NT2/D1 (cell line): ENCODE measurements around the gene PLD1.

Experiments used
- DNase-seq: peaks from one replicate; pipeline ENCODE4 v3.0.0-alpha.2; 2011; ENCODE audit warnings: low read depth, low spot score
- H3K27me3 ChIP-seq: 2 replicates; pipeline ENCODE4 v1.6.0; 2011; ENCODE audit warnings: mild to moderate bottlenecking; ENCODE audit not compliant: insufficient read length, insufficient read depth
- H3K36me3 ChIP-seq: 2 replicates; pipeline ENCODE4 v1.6.1; 2011; ENCODE audit warnings: mild to moderate bottlenecking, low read length, mixed read lengths; ENCODE audit not compliant: insufficient read depth, insufficient read length
- H3K4me1 ChIP-seq: 2 replicates; pipeline ENCODE4 v1.5.1; 2011; ENCODE audit not compliant: insufficient read depth, insufficient read length
- H3K4me3 ChIP-seq: 2 replicates; pipeline ENCODE4 v1.5.1; 2011; ENCODE audit warnings: low read depth; ENCODE audit not compliant: insufficient read length
- H3K9ac ChIP-seq: 2 replicates; pipeline ENCODE4 v1.6.0; 2011; ENCODE audit warnings: low read depth; ENCODE audit not compliant: insufficient read length
- H3K9me3 ChIP-seq: 2 replicates; pipeline ENCODE4 v1.5.1; 2011; ENCODE audit warnings: mild to moderate bottlenecking, low read length; ENCODE audit not compliant: insufficient read depth
- SUZ12 ChIP-seq: IDR thresholded peaks from 2 replicates; pipeline ENCODE4 v1.6.1; 2011; ENCODE audit not compliant: insufficient read length, insufficient read depth; ENCODE audit errors: extremely low read depth
- YY1 ChIP-seq: IDR thresholded peaks from 2 replicates; pipeline ENCODE4 v1.6.1; 2011; ENCODE audit not compliant: insufficient read length, insufficient read depth
- ZNF274 ChIP-seq: IDR thresholded peaks from 2 replicates; pipeline ENCODE4 v1.6.1; 2011; ENCODE audit warnings: mild to moderate bottlenecking, low read depth, low read length

Gene PLD1

GRCh38 chr3:171741377-171741776 is 68.9 kb downstream of the PLD1 start:
- TF ChIP-seq SUZ12: no peak
- TF ChIP-seq YY1: no peak
- TF ChIP-seq ZNF274: no peak
- Histone ChIP-seq H3K4me3 (no peak overlapping the region), H3K4me1 (no peaks in the 10 kb centered on the region), H3K27me3 (no peaks in the 10 kb centered on the region), H3K36me3 (no peaks in the 10 kb centered on the region), H3K9me3 (peaks cover 17% of the 10 kb centered on the region; the same call in 1 of the 2 replicates), H3K9ac (no peak overlapping the region)
- DNase-seq: no peak

GRCh38 chr3:171736556-171736955 is 73.7 kb downstream of the PLD1 start:
- Histone ChIP-seq H3K27me3 (no peaks in the 10 kb centered on the region), H3K4me3 (no peak overlapping the region), H3K36me3 (peaks cover 2% of the 10 kb centered on the region), H3K4me1 (no peaks in the 10 kb centered on the region), H3K9me3 (no peaks in the 10 kb centered on the region), H3K9ac (no peak overlapping the region)
- TF ChIP-seq YY1 (no peak), SUZ12 (no peak), ZNF274 (no peak)
- no peak for DNase-seq

- Histone ChIP-seq H3K9ac (no peak overlapping the region), H3K9me3 (no peaks in the 10 kb centered on the region), H3K4me3 (no peak overlapping the region), H3K4me1 (no peaks in the 10 kb centered on the region), H3K36me3 (peaks cover 2% of the 10 kb centered on the region), H3K27me3 (no peaks in the 10 kb centered on the region)
- TF ChIP-seq SUZ12 (no peak), ZNF274 (no peak), YY1 (no peak)
- no peak for DNase-seq
These were observed 76.7 kb downstream of the PLD1 start for GRCh38 chr3:171733561-171733960.

- no peak for TF ChIP-seq SUZ12
- Histone ChIP-seq H3K9me3 (no peaks in the 10 kb centered on the region), H3K4me3 (no peak overlapping the region), H3K9ac (no peak overlapping the region), H3K27me3 (no peaks in the 10 kb centered on the region), H3K36me3 (peaks cover 2% of the 10 kb centered on the region), H3K4me1 (no peaks in the 10 kb centered on the region)
- DNase-seq: no peak
These were observed 77.5 kb downstream of the PLD1 start for GRCh38 chr3:171732756-171733155.

- H3K27me3 ChIP-seq: no peaks in the 10 kb centered on the region
- H3K9ac ChIP-seq: no peak overlapping the region
- no peak for DNase-seq
- no peaks in the 10 kb centered on the region for H3K4me1 ChIP-seq
- no peak overlapping the region for H3K4me3 ChIP-seq
- H3K9me3 ChIP-seq: no peaks in the 10 kb centered on the region
- TF ChIP-seq SUZ12: no peak
- H3K36me3 ChIP-seq: peaks cover 2% of the 10 kb centered on the region
These were observed 78.6 kb downstream of the PLD1 start for GRCh38 chr3:171731691-171732090.

GRCh38 chr3:171729452-171730334 is 80.6 kb downstream of the PLD1 start:
- no peak for DNase-seq
- no peaks in the 10 kb centered on the region for H3K9me3 ChIP-seq
- no peak overlapping the region for H3K4me3 ChIP-seq
- no peaks in the 10 kb centered on the region for H3K4me1 ChIP-seq
- H3K36me3 ChIP-seq: peaks cover 1% of the 10 kb centered on the region
- H3K9ac ChIP-seq: no peak overlapping the region
- H3K27me3 ChIP-seq: no peaks in the 10 kb centered on the region
- no peak for TF ChIP-seq ZNF274
- TF ChIP-seq SUZ12: no peak
- no peak for TF ChIP-seq YY1

- no peak for DNase-seq
- TF ChIP-seq SUZ12: no peak
- no peak for TF ChIP-seq ZNF274
- TF ChIP-seq YY1: no peak
- Histone ChIP-seq H3K27me3 (no peaks in the 10 kb centered on the region), H3K36me3 (no peaks in the 10 kb centered on the region), H3K9me3 (no peaks in the 10 kb centered on the region), H3K4me3 (no peak overlapping the region), H3K4me1 (no peaks in the 10 kb centered on the region), H3K9ac (no peak overlapping the region)
These were observed 83.0 kb downstream of the PLD1 start for GRCh38 chr3:171727288-171727687.
